Esophagus muscularis mucosa (tissue), 3 donors: Measurements from ENCODE around the gene SMARCC2.

ENCODE experiments used
- POLR2A ChIP-seq: fragments of 450-650 bp; IDR thresholded peaks from one replicate; pipeline ENCODE4 v1.6.1; 2017; ENCODE audit warnings: antibody characterized with exemption, moderate library complexity, mild to moderate bottlenecking, low read depth
- TF ChIP-seq, protein P1 (sequence below), 3 experiments: fragments of 200-600 bp in 2 of 3; fragments of 450-650 bp in 1 of 3; sonication (generic) in 2 of 3; IDR thresholded peaks; one replicate each; pipeline ENCODE4 v1.5.1; 2017 to 2019; ENCODE audit warnings: antibody characterized with exemption in 3 of 3, mild to moderate bottlenecking in 2 of 3, moderate library complexity in 1 of 3

DNA sequence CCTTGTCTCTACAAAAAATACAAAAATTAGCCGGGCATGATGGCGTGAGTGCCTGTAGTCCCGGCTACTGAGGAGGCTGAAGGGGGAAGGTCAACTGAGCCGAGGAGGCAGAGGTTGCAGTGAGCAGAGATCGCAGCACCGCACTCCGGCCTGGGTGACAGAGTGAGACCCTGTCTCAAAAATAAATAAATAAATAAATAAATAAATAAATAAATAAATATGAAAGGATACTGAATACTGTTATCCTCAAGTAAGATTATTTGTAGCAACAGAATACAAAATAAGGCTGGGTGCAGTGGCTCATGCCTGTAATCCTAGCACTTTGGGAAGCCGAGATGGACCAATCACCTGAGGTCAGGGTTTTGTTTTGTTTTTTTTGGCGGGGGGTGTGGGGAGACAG lies 30.6 kb upstream of the SMARCC2 start:
- no peak for TF ChIP-seq POLR2A
- TF ChIP-seq, protein P1, sequence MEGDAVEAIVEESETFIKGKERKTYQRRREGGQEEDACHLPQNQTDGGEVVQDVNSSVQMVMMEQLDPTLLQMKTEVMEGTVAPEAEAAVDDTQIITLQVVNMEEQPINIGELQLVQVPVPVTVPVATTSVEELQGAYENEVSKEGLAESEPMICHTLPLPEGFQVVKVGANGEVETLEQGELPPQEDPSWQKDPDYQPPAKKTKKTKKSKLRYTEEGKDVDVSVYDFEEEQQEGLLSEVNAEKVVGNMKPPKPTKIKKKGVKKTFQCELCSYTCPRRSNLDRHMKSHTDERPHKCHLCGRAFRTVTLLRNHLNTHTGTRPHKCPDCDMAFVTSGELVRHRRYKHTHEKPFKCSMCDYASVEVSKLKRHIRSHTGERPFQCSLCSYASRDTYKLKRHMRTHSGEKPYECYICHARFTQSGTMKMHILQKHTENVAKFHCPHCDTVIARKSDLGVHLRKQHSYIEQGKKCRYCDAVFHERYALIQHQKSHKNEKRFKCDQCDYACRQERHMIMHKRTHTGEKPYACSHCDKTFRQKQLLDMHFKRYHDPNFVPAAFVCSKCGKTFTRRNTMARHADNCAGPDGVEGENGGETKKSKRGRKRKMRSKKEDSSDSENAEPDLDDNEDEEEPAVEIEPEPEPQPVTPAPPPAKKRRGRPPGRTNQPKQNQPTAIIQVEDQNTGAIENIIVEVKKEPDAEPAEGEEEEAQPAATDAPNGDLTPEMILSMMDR (IDR thresholded peaks at IDR 0.05): no peak
